Fibroblast of lung (primary cell): Measurements from ENCODE around the gene MGST2. TPM values are rescaled to one million over a fixed set of nuclear protein-coding genes. Genes with fewer than 3 reads are reported as not detected.

Experiments used
- DNase-seq, 2 donors: peaks; one replicate each; pipeline versions ENCODE4 v3.0.0 to v3.0.0-alpha.2; 2010; ENCODE audit warnings: low read depth in 2 of 2
- H2AFZ ChIP-seq: 2 replicates; pipeline ENCODE4 v1.5.1; 2012; ENCODE audit warnings: low read length, control low read depth, inconsistent platforms
- H3K27ac ChIP-seq: 2 replicates; pipeline ENCODE4 v1.5.1; 2011; ENCODE audit warnings: low read length, control low read depth; ENCODE audit not compliant: insufficient read depth
- H3K27me3 ChIP-seq: 2 replicates; pipeline ENCODE4 v1.5.1; 2011; ENCODE audit warnings: mild to moderate bottlenecking, low read length; ENCODE audit not compliant: control insufficient read depth, insufficient read depth
- H3K36me3 ChIP-seq: 2 replicates; pipeline ENCODE4 v1.5.1; 2011; ENCODE audit warnings: low read length; ENCODE audit not compliant: control insufficient read depth, insufficient read depth
- H3K4me1 ChIP-seq: 2 replicates; pipeline ENCODE4 v1.5.1; 2011; ENCODE audit warnings: low read length; ENCODE audit not compliant: control insufficient read depth, insufficient read depth; ENCODE audit errors: extremely low read depth
- H3K4me2 ChIP-seq: 2 replicates; pipeline ENCODE4 v1.5.1; 2011; ENCODE audit warnings: low read length, control low read depth; ENCODE audit not compliant: insufficient read depth; ENCODE audit errors: extremely low read depth
- H3K4me3 ChIP-seq, 4 experiments: fragments of 200-600 bp in 1 of 4; sonication (generic) in 1 of 4; replicated peaks in 1 of 4; 2 replicates each; pipeline ENCODE4 v1.5.1; 2011 to 2016; ENCODE audit warnings: low read length in 4 of 4, low read depth in 3 of 4, mild to moderate bottlenecking in 3 of 4, control low read depth in 2 of 4, inconsistent platforms in 1 of 4, mixed read lengths in 1 of 4; ENCODE audit not compliant: insufficient read depth in 1 of 4; ENCODE audit errors: control extremely low read depth in 1 of 4
- H3K79me2 ChIP-seq: 2 replicates; pipeline ENCODE4 v1.5.1; 2012; ENCODE audit warnings: mild to moderate bottlenecking, low read length, inconsistent platforms; ENCODE audit not compliant: control insufficient read depth, insufficient read depth
- H3K9ac ChIP-seq: 2 replicates; pipeline ENCODE4 v1.5.1; 2011; ENCODE audit warnings: mild to moderate bottlenecking, low read length, control low read depth; ENCODE audit not compliant: insufficient read depth
- H3K9me3 ChIP-seq: 2 replicates; pipeline ENCODE4 v1.5.1; 2012; ENCODE audit warnings: low read depth, low read length; ENCODE audit not compliant: control insufficient read depth, insufficient read depth
- H4K20me1 ChIP-seq: 2 replicates; pipeline ENCODE4 v1.5.1; 2011; ENCODE audit warnings: low read length; ENCODE audit not compliant: control insufficient read depth, insufficient read depth; ENCODE audit errors: extremely low read depth
- CTCF ChIP-seq, 2 donors: IDR thresholded peaks in 1 of 2; conservative IDR thresholded peaks in 1 of 2; 1 replicate in 1 of 2; 2 replicates in 1 of 2; pipeline ENCODE4 v1.5.1; 2011 to 2012; ENCODE audit warnings: low read length in 2 of 2, control low read depth in 1 of 2, inconsistent platforms in 1 of 2, low read depth in 1 of 2, mild to moderate bottlenecking in 1 of 2
- EZH2 ChIP-seq: IDR thresholded peaks from 2 replicates; pipeline ENCODE4 v1.5.1; 2012; ENCODE audit warnings: low read length, control low read depth, mild to moderate bottlenecking; ENCODE audit errors: missing control alignments
- polyA plus RNA-seq, 2 donors: library from polyadenylated mRNA; depleted of rRNA in 1 of 2; stranded (reverse) in 1 of 2; unstranded in 1 of 2; fragments of >200 nt; gene quantifications; 2 replicates each; pipeline ENCODE4 v1.2.1, GENCODE V29; 2011 to 2012; ENCODE audit warnings: missing spikeins in 1 of 2
- total RNA-seq: library from RNA; depleted of rRNA; stranded (reverse); fragments of >200 nt; gene quantifications from 2 replicates; pipeline ENCODE4 v1.2.1, GENCODE V29; 2014

The MGST2 gene
- total and polyA plus RNA-seq, 2 donors (not counting 1 experiment from before 2014, with no cell fraction given), result 5.3 to 20.1 TPM

DNA sequence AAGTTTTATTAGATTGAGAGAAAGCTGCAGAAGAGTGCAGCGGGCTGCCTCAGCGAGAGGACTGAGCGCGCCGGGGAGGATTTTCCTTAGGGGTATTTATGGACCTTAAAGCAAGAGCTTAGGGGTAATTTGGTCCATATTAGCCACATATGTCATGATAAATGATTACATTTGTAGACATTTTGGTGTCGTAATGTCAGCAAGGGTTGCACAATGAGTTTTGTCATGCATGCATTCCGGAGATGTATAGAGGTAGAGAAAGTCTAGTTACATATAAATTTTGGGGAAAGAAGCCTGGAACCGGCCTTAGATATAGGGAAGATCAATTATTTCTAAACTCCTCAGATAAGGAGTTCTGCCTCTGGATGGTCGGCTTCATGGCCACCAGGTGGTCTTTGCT lies 10.0 kb downstream of the MGST2 start:
- Histone ChIP-seq H4K20me1 (no peaks in the 10 kb centered on the region), H3K79me2 (no peaks in the 10 kb centered on the region), H3K4me3 (no peak overlapping the region), H3K4me2 (no peak overlapping the region), H2AFZ (no peak overlapping the region), H3K27ac (no peak overlapping the region), H3K9me3 (no peaks in the 10 kb centered on the region), H3K27me3 (peaks cover 2% of the 10 kb centered on the region), H3K4me1 (no peaks in the 10 kb centered on the region), H3K9ac (no peak overlapping the region), H3K36me3 (no peaks in the 10 kb centered on the region)
- no peak for DNase-seq
- TF ChIP-seq EZH2 (no peak), CTCF (conservative IDR thresholded peaks at IDR 0.05 in 1 of 2, IDR thresholded peaks at IDR 0.05 in 1 of 2; ENCODE audit: low read depth in 1 of 2, low read length in 2 of 2) (no peak)

DNA sequence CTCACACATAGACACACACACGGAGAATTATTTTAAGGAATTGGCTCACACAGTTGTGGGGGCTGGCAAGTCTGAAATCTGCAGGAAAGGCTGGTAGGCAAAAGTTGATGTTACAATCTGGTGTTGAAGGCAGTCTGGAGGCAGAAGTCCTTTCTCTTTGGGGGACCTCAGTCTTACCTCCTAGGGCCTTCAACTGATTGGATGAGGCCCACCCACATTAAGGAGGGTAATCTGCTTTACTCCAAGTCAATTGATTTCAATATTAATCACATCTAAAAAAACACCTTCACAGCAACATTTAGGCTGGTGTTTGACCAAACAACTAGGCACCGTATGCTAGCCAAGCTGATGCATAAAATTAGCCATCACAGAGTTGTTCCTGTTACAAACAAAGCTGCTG lies 10.7 kb downstream of the MGST2 start:
- H3K9ac ChIP-seq, result no peak overlapping the region
- H2AFZ ChIP-seq, result no peak overlapping the region
- H3K79me2 ChIP-seq, result no peaks in the 10 kb centered on the region
- no peaks in the 10 kb centered on the region for H3K9me3 ChIP-seq
- no peak overlapping the region for H3K4me2 ChIP-seq
- no peak for DNase-seq
- no peak overlapping the region for H3K27ac ChIP-seq
- no peaks in the 10 kb centered on the region for H3K36me3 ChIP-seq
- H3K27me3 ChIP-seq, result no peaks in the 10 kb centered on the region
- H4K20me1 ChIP-seq, result no peaks in the 10 kb centered on the region
- TF ChIP-seq CTCF (conservative IDR thresholded peaks at IDR 0.05 in 1 of 2, IDR thresholded peaks at IDR 0.05 in 1 of 2; ENCODE audit: low read depth in 1 of 2, low read length in 2 of 2), result no peak
- no peak for TF ChIP-seq EZH2
- no peak overlapping the region for H3K4me3 ChIP-seq
- no peaks in the 10 kb centered on the region for H3K4me1 ChIP-seq

DNA sequence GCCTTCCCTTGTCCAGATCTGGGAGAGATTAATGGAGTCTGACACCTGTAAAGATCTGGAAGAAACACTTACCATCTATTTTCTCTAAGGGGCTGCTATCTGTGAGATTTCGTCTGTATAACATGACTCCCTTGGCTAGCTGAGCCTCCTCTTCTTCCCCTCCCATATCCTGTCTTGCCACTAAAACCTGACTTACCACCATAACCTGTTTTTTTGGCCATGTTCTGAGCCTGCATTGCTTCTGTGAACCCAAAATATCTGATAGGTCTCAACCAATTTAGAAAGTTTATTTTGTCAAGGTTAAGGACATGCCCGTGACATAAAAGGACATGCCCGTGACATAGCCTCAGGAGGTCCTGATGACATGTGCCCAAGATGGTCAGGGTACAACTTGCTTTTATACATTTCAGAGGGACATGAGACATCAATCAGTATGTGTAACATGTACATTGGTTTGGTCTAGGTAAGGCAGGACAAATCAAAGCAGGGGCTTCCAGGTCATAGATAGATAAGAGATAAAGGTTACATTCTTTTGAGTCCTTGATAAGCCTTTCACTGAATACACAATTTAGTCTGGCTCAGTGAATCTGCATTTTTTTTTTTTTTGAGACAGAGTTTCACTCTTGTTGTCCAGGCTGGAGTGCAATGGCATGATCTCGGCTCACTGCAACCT lies 11.4 kb downstream of the MGST2 start:
- TF ChIP-seq EZH2 (no peak), CTCF (conservative IDR thresholded peaks at IDR 0.05 in 1 of 2, IDR thresholded peaks at IDR 0.05 in 1 of 2; ENCODE audit: low read depth in 1 of 2, low read length in 2 of 2) (no peak)
- H3K79me2 ChIP-seq, result no peaks in the 10 kb centered on the region

More for the DNA sequence above, 11.4 kb downstream of the MGST2 start:
- Histone ChIP-seq H3K9ac (no peak overlapping the region), H3K4me1 (no peaks in the 10 kb centered on the region), H3K4me2 (no peak overlapping the region), H3K27me3 (no peaks in the 10 kb centered on the region), H3K36me3 (no peaks in the 10 kb centered on the region), H3K27ac (no peak overlapping the region), H4K20me1 (no peaks in the 10 kb centered on the region), H3K4me3 (no peak overlapping the region), H2AFZ (no peak overlapping the region), H3K9me3 (no peaks in the 10 kb centered on the region)
- no peak for DNase-seq
